NCI-H146 treated with DMSO at 0.1 percent for 48 hours (cell line): ENCODE measurements around the gene PTK6.
"Not testable (repeated sequence)": the region's sequence is repeated elsewhere in the genome, so short reads cannot be mapped to it uniquely, and the experiment has no call there.

Experiments used
- DNase-seq: peaks from one replicate; lab custom pipeline; 2025; ENCODE audit not compliant: unreplicated experiment; lab: John Stamatoyannopoulos, UW

PTK6 gene

DNA sequence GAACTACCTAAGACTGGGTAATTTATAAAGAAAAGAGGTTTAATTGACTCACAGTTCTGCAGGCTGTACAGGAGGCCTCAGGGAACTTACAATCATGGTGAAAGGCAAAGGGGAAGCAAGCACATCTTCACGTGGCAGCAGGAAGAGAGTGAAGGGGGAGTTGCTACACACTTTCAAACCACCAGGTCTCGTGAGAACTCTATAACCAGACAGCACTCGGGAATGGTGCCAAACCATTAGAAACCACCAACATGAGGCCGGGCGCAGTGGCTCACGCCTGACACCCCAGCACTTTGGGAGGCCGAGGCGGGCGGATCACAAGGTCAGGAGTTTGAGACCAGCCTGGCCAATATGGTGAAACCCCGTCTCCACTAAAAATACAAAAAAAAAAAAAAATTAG, 22.7 kb downstream of the PTK6 start:
- DNase-seq: not testable (repeated sequence)

DNA sequence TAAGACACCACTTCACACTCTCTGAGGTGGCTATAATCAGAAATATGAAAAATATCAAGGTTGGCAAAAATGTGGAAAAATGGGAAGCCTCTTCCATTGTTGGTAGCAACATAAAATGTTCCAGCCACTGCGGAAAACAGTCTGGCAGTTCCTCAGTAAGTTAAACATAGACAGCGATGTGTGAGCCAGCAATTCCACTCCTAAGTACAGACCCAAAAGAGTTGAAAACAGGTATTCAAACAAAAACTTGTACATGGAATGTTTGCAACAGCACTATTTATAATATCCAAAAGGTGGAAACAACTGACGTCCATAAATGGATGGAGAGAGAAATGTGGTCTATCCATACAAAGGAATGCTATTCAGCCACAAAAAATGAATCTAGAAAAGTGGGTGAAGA, 24.0 kb downstream of the PTK6 start:
- DNase-seq: no peak

DNA sequence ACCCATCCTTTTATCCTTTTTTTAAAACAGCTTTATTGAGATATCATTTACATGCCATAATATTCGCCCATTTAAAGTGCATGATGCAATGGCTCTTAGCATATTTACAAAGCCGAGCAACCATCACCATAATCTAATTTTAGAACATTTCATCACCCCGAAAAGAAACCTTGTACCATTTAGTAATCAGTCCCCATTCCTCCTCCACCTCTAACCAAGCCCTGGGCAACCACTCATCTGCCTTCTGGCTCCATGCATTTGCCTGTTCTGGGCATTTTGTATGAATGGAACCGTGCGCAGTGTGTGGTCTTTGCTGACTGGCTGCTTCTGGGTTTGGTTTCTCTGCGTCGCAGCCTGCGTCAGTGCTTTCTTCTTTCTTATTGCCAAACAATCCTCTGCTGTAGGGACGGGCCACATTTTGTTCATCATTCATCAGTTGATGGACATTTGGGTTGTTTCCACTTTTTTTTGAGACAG, 28.1 kb downstream of the PTK6 start:
- no peak for DNase-seq

DNA sequence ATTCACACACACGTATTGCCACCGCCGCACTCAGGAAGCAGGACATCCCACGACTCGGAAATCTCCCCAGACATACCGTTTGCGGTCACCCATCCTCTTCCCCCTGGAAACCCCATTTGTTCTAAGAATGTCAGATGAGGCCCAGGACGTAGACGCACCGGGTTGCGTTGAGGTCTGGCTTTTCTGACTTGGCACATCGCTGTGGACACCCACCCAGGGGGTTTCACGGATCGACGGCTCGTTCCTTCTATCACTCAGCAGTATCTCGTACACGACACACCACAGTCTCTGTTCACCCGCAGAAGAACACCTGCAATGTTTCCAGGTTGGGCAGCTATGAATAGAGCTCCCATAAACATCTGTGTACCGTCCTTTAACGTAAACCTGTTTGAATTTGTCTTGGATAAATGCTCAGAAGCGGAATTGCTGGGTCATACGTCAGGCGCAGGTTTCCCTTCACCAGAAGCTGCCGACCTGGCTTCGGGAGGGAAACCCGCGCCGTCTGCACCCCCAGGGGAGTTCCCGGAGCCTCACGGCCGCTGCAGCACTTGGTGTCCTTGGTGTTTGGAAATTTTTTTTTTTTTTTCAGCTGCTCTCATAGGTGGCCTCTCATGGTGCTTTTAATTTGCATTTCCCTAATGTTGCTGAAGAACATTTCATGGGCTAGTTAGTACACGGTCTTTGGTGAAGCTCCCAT, 29.0 kb downstream of the PTK6 start:
- no peak for DNase-seq

DNA sequence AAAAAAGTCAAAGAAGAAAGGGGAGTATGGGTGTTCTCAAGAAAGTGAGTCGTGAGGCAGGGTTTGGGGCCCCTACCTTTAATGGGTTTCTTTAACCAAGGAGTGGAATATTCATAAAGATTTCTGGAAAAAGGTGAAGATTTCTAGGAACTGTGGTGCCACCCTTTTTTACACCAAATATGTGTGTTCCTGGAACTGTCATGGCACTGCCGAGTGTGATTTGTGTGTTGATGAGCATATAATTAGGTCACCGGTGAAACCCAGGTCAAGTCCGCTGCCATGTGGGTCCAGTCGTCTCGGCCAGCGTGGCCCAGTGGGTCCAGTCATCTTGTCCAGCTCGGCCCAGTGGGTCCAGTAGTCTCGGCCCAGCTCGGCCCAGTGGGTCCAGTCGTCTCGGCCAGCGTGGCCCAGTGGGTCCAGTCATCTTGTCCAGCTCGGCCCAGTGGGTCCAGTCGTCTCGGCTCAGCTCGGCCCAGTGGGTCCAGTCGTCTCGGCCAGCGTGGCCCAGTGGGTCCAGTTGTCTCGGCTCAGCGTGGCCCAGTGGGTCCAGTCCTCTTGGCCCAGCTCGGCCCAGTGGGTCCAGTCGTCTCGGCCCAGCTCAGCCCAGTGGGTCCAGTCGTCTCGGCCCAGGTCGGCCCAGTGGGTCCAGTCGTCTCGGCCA, 30.0 kb downstream of the PTK6 start:
- no peak for DNase-seq

DNA sequence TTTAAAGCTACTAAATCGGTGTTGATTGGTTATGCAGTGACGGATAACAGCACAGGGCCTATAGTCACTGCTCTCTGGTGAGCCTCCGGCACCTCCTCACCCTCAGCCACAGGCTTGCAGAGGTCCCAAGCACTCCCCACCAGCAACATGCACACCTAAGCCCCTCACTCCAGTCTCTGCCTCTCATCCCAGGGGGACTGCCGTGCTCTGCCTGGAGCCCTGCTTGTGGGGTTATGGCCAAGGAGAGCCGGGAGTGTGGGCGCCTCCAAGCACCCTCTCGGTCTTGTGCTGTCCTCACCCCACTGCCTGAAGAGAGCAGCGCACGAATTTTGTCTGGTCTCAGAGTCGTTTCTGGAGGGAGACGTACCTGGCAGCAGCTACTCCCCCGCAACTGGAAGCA, 31.5 kb downstream of the PTK6 start:
- DNase-seq: no peak

DNA sequence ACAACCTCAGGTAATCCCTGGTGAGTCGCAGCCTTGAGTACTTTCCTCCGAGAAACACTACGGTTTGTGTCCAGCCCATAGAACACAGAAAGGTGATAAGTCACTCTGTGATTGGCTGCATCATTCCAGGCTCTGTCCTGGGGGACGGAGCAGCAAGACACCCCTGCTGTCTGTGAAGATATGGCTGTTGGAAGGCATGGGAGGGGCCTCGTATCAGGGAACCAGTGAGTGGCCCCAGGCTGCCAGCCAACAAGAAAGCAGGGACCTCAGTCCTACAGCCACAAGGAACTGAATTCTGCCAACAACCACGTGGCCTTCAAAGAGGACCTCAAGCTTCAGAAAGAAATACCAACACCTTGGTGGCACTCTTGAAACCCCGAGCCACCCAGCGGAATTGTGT, 31.9 kb downstream of the PTK6 start:
- no peak for DNase-seq

DNA sequence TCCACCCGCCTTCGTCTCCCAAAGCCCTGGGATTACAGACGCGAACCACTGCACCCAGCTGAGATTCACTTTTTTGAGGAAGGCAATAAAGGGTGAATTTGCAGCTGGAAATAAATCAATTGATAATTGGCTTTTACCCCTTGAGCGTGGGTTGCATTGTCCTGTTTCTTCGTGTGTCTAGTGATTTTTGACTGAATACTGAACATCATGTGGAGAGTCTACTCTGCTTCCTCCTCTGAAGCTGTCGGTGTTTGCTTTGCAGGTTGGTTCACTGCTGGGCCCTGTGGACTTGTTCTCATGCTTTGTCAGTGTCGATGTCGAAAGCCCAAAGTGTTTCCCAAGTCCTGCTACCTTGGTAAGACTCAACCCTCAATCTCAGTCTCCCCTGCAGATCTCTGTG, 32.5 kb downstream of the PTK6 start:
- no peak for DNase-seq

DNA sequence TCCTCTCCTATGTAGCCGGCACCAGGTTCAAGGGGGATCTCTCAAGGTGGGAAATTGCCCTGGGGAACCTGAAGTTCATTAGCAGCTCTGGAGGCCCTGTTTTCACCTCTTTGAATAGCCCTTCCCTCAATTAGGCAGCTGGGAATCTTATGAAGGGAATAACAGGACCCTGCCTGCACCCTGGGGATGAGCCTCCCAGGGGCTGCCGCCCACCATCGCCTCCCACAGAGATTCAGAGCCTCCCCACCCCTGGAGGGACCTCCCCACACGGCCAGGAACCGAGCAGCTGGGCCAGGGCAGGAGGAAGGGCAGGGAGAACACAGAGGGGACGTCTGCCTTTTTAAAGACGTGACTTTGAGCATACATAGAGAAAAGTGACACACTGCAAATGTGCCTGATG, 33.7 kb downstream of the PTK6 start:
- DNase-seq: no peak

DNA sequence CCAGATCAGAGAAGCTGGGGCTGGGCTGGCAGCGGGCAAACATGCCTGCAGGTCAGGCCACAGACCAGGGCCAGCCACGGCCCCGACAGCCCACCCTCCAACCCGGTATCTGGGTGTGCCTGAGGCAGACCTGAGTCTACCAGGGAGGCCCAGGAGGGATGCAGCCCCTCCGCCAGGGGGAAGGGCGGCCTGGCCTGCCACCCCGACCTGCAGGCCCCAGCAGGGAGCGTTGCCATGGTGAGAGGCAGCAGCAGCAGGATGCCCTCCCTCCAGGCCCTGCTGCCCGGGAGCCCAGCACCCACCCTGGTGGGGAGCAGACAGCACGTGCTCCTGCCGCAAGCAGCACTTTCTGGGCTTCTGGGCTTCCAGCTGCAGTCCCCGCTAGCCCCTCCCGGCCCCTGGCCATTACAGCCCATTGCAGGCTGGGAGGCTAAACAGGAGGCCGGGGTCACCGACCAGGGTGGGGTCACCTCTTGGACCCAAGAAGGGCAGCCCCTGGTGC, 34.5 kb downstream of the PTK6 start:
- peak; percentile 89 for DNase-seq

DNA sequence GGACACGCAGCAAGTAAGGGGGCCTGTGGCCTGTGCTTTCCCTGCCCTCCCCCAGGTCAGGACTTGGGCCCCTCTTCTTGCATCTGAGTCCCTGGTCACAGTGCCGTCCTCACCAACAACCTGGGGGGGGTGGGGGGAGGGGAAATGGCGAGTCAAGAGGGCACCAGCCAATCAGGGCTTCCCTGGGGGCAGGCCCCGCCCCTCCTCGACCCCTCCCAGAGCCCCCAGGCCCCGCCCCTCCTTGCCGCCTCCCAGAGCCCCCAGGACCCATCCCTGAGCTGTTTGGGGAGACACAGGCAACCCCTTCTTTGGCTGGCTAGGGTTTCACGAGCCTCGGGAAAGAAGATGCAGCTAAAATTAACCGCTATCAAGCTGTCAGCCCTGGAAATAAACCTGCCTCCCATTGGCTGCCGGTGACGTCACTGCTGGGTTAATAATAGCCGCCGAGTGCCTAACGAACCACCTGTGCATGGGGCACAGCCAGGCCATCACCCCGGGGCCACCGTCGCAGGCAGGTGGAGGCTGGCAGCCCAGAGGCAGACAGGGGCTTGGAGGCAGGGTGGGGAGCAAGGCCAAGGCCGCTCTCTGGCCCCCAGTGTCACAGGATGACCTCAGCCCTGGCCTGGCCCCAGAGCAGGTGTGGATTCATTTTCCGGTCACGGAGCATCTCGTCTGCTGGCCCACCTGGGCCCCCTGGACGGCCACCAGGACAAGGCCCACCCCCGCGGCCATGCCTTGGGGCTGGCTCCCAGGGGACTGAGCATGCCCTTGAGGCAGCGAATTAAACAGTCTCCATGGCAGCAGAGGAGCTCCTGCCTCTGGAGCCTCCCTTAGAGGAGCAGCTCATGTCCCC, 35.1 kb downstream of the PTK6 start:
- peak; percentile 94 for DNase-seq

DNA sequence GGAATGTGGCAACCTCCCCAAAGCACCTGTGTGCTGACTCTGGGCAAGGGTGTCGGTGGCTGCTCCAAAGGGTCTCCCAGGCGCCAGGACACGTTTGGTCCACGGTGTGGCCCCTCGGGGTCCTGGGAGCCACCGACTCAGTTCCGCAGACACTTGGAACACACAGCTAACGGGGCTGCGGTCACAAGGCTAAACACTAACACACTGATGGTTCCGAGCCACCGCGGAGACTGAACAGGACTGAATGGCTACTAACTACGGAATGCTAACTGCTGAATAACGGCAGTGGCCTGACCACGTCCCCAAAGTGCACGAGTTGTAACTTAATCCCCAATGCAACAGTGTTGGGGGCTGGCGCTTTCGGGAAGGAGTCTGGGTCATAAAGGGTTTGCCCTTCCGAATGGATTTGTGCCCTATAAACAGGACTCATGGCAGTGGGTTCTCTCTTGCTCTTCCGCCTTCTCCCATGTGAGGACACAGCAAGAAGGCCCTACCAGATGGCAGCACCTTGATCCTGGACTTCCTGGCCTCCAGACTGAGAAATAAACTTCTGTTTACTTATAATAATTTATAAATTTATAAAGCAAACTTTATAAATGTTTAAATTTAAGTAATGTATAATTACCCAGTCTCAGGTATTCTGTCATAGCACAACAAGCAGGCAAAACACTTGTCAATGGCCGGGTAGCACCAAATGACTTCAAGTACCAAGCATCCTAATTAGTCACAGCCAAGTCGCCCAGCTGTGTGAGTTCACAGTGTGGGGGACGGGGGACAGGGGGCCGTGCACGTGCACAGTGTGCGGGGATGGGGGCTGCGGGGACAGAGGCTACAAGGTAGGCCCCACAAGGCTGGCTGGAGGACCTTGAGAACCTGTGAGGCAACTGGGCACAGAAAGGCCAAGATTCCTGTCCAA, 36.0 kb downstream of the PTK6 start:
- no peak for DNase-seq

DNA sequence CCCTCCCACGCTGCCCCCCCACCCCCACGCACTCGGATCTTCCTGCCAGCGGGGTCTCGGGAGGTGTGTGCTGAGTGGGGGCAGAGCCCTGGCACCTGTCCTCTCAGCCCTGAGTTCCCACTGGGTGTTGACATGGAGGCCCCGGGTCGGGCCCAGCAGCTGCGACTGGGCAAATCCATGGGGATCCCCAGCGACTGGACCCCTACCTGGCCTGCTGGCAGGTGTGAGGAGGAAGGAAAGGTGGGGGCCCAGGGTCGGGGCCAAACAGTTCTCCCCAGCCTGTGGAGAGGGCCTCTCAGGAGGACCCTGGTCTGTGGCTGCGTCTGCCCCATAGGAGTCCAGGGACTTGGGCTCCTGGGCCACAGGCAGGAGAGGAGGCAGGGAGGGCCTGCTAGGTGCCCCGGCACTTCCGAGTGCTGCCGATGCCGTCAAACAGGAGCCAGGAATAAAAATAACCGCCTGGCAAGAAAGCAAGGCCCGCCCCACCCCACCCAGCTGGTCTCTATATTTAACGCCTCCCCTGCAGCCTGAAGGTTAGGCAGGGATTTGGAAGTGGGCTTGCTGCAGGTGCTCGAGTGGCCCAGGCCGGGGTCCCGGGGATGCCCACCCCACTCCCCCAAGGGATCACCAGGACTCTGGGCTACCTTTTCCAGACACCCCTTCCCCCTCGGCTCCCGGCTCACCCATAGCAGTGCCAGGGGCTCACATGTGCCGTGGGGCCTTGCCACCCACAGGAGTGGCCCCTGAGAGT, 36.9 kb downstream of the PTK6 start:
- DNase-seq: no peak

DNA sequence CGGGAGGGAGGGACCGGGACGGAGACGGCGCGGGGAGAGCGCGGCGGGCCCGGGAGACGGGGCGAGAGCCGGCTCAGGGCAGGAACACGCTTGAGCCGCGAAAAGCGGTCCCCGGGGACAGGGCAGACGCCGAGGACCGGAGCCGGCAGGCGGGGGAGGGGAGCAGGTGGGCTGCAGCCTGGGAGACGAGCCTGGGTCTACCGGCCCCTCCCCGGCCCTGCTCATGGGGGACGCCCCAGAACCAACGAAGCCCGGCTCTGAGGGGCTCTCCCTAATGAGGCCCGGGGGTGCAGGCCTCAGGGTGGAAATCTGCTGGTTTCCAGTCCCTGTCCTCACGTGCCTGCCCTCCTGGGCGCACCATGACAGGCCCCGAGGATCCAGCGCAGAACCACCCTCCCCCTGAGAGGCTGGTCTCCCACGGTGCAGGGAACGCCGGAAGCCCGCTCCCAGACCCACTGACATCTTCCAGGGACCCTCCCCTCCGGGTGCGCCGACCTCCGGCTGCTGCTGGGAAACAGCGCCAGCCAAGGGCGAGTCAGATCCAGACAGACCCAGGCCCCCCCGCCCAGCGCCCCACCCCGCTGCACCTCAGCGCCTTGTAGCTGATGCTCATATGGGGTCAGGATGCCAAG, 37.7 kb downstream of the PTK6 start:
- no peak for DNase-seq

DNA sequence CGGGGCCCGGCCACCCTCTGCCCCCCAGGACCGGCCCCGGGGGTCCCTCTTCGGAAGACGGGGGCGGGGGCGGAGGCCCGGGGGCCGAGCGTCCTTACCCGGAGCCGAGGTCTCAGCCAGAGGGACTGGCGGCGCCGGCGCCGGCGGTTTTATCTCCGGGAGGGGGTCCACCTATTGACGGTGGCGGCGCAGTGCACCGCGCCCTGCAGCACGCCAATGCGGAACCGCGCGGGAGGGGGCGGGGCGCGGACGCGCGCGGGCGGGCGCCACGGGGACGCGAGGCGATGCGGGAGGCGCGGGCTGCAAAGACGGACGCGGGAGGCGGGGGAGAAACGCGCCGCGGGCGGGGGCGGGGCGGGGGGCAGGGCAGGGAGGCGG, 38.2 kb downstream of the PTK6 start, which contains the start of gene EEF1A2:
TSS of gene EEF1A2 (minus strand) at position 124 of the 378 bp plus-strand sequence. CDS start 1,320 bp downstream, outside the sequence.
- no peak for DNase-seq

DNA sequence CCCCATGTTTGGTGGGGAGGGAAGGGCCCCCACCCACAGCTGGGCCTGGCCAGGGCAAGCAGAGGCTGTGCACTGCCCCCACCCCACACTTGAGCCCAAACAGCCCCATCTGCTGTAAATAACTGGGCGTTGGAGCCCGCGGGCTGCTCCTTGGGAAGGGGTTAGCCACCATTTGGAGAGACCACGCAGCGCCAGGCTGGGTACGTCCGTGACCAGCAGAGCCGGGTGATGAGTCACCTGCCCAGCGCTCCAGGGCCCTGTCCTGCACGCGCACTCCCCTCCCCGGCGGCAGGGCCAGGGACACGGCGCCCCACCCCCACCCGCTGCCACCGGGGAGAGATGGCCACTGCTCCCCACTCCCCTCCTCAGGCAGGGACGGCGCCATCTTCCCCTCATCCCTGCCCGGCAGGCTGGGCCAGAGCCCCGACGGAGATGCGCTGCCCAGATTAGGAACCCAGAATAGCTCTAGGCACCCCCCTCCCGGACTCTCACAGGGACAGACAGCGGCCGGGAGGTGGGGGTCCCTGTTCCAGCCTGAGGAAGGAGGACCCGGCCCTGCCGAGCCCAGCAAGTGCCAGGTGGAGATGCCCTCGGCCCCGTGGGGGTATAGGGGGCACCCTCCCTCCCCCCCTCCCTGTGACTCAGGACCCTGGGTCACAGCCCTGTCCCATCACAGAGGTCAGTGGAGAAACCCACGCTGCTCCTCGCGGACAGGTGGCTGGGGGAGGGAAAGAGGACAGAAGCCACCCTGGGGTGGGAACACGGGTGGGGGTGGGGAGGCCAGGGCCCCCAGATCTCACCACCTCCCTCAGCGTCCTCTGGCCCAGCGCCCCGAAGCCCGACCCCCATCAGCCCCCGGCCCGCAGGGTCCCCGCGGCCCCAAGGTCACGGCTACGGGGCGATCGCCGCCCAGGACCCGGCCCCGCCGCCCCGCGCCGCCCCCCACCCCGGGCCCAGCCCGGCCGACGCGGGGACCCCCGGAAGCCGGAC, 38.9 kb downstream of the PTK6 start:
- DNase-seq: peak; percentile 37

DNA sequence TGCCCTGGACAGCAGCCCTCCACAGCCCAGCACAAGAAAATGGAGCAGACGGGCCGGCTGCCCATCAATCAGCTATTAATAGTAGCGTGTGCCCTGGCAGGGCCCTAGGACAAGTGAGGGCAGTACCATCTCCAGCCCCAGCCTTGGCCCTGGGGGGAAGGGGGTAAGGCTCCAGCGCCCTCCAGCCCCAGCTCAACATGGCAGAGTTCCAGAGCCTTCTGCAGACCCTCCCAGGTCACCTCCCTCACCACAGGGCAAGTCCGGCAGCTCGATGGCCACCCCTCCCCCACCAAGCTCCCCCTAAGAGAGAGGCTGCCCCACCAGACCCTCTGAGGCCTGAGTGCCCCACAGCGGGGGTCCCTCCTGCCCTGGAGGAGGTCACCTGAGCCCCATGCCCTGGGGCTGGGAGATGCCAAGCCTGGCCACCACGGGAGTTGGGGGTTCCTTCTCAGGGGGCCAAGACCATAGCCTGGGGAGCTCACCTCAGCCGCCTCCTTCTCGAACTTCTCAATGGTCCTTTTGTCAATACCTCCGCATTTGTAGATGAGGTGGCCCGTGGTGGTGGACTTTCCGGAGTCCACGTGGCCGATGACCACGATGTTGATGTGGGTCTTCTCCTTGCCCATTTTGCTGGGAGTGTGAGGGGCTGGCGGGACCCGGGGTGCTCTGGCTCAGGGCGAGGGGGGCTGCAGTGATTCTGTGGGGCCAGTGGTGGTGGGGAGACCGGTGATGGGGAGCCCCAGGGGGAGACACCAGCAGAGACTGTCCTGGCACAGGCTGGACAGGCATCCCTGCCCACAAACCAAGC, 39.8 kb downstream of the PTK6 start:
- DNase-seq: no peak
